ENCODE measurements around the gene MAPK9. TPM values are rescaled to one million over a fixed set of nuclear protein-coding genes. Genes with fewer than 3 reads are reported as not detected.

Gene MAPK9
- total RNA-seq, 1 experiment from 2014 or later: 38.6 TPM

DNA sequence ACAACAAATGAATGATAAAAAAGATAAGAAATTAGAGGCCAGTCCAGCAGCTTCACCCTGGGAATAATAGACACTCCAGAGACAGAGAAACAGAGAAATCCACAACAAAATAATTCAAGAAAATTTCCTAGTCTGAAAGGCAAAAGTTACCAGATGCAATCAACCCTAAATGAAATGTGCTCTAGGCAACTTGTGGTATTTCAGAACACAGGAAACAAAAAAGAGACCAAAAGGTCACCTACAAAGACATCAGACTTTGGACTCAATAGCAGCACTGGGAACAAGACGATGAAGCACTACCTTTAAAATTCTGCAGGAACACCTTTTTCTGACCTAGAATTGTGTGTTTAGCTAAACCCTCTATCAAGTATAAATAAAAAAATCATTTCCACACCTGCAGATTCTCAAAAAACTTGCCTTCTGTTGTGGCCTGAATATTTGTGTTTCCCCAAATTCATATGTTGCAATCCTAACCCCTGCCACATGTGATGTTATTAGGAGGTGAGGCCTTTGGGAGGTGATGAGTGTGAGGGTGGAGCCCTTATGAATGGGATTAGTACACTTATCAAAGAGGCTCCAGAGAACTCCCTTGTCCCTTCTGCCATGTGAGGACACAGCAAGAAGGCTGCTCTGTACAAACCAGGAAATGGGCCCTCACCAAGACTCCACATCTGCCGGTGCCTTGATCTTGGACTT lies 5.9 kb upstream of the MAPK9 start:
- Histone ChIP-seq H3K56ac (ENCODE audit: insufficient read length, low read depth, low read length) (no peak overlapping the region), H2AFZ (ENCODE audit: low read length) (no peak overlapping the region), H3K23ac (ENCODE audit: insufficient read length, low read depth, low read length) (no peak overlapping the region), H3K9ac (ENCODE audit: extremely low read depth, insufficient read length, low read length) (no peak overlapping the region), H3K4me1 (ENCODE audit: insufficient read depth, low read length) (peaks cover 2% of the 10 kb centered on the region; the same call in 1 of the 2 replicates), H2BK120ac (ENCODE audit: low read depth, low read length, poor library complexity, severe bottlenecking) (no peak overlapping the region), H3K27me3 (ENCODE audit: insufficient read depth, low read length) (no peaks in the 10 kb centered on the region), H4K91ac (ENCODE audit: insufficient read length, low read depth, low read length) (no peak overlapping the region), H2AK5ac (ENCODE audit: insufficient read length, low read length) (no peak overlapping the region), H3K79me1 (ENCODE audit: insufficient read depth, low read depth, low read length, poor library complexity, severe bottlenecking) (no peaks in the 10 kb centered on the region), H3K27ac (ENCODE audit: insufficient read length, low read depth, low read length) (no peak overlapping the region), H3K18ac (ENCODE audit: insufficient read length, low read depth, low read length) (no peak overlapping the region), H3K4me2 (ENCODE audit: insufficient read depth, insufficient read length, low read length) (no peak overlapping the region), H3K79me2 (ENCODE audit: insufficient read depth, low read length) (no peaks in the 10 kb centered on the region), H2BK5ac (ENCODE audit: insufficient read length, low read length) (no peak overlapping the region), H3K9me3 (ENCODE audit: control insufficient read depth, low read depth, low read length) (no peaks in the 10 kb centered on the region), H3K14ac (ENCODE audit: insufficient read depth, low read length) (no peak overlapping the region), H3T11ph (ENCODE audit: low read length) (no peak overlapping the region), H3K23me2 (ENCODE audit: insufficient read length, low read depth, low read length, poor library complexity, severe bottlenecking) (no peaks in the 10 kb centered on the region), H4K5ac (ENCODE audit: insufficient read length, low read depth, low read length) (no peak overlapping the region), H3K4ac (ENCODE audit: low read depth, low read length) (no peak overlapping the region), H4K8ac (replicated peaks; ENCODE audit: insufficient read length, low read depth, low read length) (no peak overlapping the region), H2BK20ac (ENCODE audit: low read depth, low read length, poor library complexity, severe bottlenecking) (no peak overlapping the region), H2BK12ac (ENCODE audit: insufficient read length, low read depth, low read length) (no peak overlapping the region), H4K20me1 (ENCODE audit: control insufficient read depth, insufficient read depth, insufficient read length) (no peaks in the 10 kb centered on the region), H2BK15ac (ENCODE audit: low read depth, low read length) (no peak overlapping the region)
- no peaks in the 10 kb centered on the region; a peak in 2 of 5 replicates for H3K9me3 Mint-ChIP-seq
- no peak for DNase-seq
- no peak overlapping the region for H3K4me3 Mint-ChIP-seq
- TF ChIP-seq CTCF (conservative IDR thresholded peaks at IDR 0.05): no peak
- peaks cover 27 to 39% (median 35%) of the 10 kb centered on the region in 3 experiments for H3K36me3 Mint-ChIP-seq (ENCODE audit: insufficient read depth in 1 of 3, low read depth in 3 of 3)
- WGBS (ENCODE audit: extremely low coverage, insufficient read length, low lambda C conversion rate): no CpG with 5 or more reads among the region's 2 CpGs
- peaks cover 13 to 21% of the 10 kb centered on the region in 2 experiments for H3K4me1 Mint-ChIP-seq
- H3K27ac Mint-ChIP-seq: no peak overlapping the region; a peak in 1 of 7 replicates
- no peaks in the 10 kb centered on the region; the same call in 1 of the 2 replicates for H3K27me3 Mint-ChIP-seq (ENCODE audit: low read depth)

Measured in H9 (cell line).